ENCODE results near the gene FNIP2. TPM values are rescaled to one million over a fixed set of nuclear protein-coding genes. Genes with fewer than 3 reads are reported as not detected.

Gene FNIP2
- total RNA-seq, 1 experiment from 2014 or later: 10.3 TPM

GRCh38 chr4:158760866-158761265, 8.0 kb upstream of the FNIP2 start:
- peak; percentile 82 for DNase-seq (ENCODE audit: low read depth)

- DNase-seq (ENCODE audit: low read depth): no peak
These were observed 6.3 kb upstream of the FNIP2 start for GRCh38 chr4:158762553-158762952.

- DNase-seq (ENCODE audit: low read depth): no peak
These were observed 5.4 kb upstream of the FNIP2 start for GRCh38 chr4:158763462-158763861.

GRCh38 chr4:158766434-158767044, 2.3 kb upstream of the FNIP2 start:
- no peak for DNase-seq (ENCODE audit: low read depth)

- no peak for DNase-seq (ENCODE audit: low read depth)
These were observed 1.4 kb upstream of the FNIP2 start for GRCh38 chr4:158767451-158767850.

- peak; percentile 41 for DNase-seq (ENCODE audit: low read depth)
These were observed 522 bp downstream of the FNIP2 start for GRCh38 chr4:158769175-158769921.

GRCh38 chr4:158770671-158771070, 1.8 kb downstream of the FNIP2 start:
- no peak for DNase-seq (ENCODE audit: low read depth)

GRCh38 chr4:158771776-158772175, 3.0 kb downstream of the FNIP2 start:
- DNase-seq (ENCODE audit: low read depth): no peak

GRCh38 chr4:158775091-158775651, 6.3 kb downstream of the FNIP2 start:
- peak; percentile 68 for DNase-seq (ENCODE audit: low read depth)

GRCh38 chr4:158776106-158776505, 7.3 kb downstream of the FNIP2 start:
- no peak for DNase-seq (ENCODE audit: low read depth)

GRCh38 chr4:158777423-158778155, 8.8 kb downstream of the FNIP2 start:
- no peak for DNase-seq (ENCODE audit: low read depth)

- DNase-seq (ENCODE audit: low read depth): no peak
These were observed 9.4 kb downstream of the FNIP2 start for GRCh38 chr4:158778156-158778711.

GRCh38 chr4:158778712-158779111, 9.9 kb downstream of the FNIP2 start:
- DNase-seq (ENCODE audit: low read depth): peak; percentile 47

GRCh38 chr4:158781963-158782362, 13.1 kb downstream of the FNIP2 start:
- no peak for DNase-seq (ENCODE audit: low read depth)

- DNase-seq (ENCODE audit: low read depth): peak; percentile 32
These were observed 13.9 kb downstream of the FNIP2 start for GRCh38 chr4:158782551-158783360.

GRCh38 chr4:158783785-158784184, 15.0 kb downstream of the FNIP2 start:
- DNase-seq (ENCODE audit: low read depth): peak; percentile 71

- DNase-seq (ENCODE audit: low read depth): no peak
These were observed 16.9 kb downstream of the FNIP2 start for GRCh38 chr4:158785718-158786117.

GRCh38 chr4:158786121-158786601, 17.3 kb downstream of the FNIP2 start:
- no peak for DNase-seq (ENCODE audit: low read depth)

- DNase-seq (ENCODE audit: low read depth): no peak
These were observed 18.1 kb downstream of the FNIP2 start for GRCh38 chr4:158786955-158787354.

- DNase-seq (ENCODE audit: low read depth): no peak
These were observed 19.1 kb downstream of the FNIP2 start for GRCh38 chr4:158787709-158788475.

Measured in HT1080 (cell line).